Skeletal muscle cell (primary cell): ENCODE results near the gene PLCE1.

Source experiments
- DNase-seq: peaks from one replicate; pipeline ENCODE4 v3.0.0-alpha.2; 2010; ENCODE audit warnings: low read depth
- H3K4me3 ChIP-seq: 2 replicates; pipeline ENCODE4 v1.5.1; 2011; ENCODE audit warnings: low read depth, mild to moderate bottlenecking, control low read depth, low read length, moderate library complexity

Gene PLCE1

GRCh38 chr10:94013331-94013760 lies 19.6 kb downstream of the PLCE1 start:
- no peak overlapping the region for H3K4me3 ChIP-seq
- DNase-seq, result no peak

- DNase-seq, result no peak
- H3K4me3 ChIP-seq, result no peak overlapping the region
Observed at GRCh38 chr10:94014304-94014703, 20.6 kb downstream of the PLCE1 start.

GRCh38 chr10:94016727-94017714 lies 23.3 kb downstream of the PLCE1 start:
- no peak for DNase-seq
- H3K4me3 ChIP-seq, result no peak overlapping the region

DNA sequence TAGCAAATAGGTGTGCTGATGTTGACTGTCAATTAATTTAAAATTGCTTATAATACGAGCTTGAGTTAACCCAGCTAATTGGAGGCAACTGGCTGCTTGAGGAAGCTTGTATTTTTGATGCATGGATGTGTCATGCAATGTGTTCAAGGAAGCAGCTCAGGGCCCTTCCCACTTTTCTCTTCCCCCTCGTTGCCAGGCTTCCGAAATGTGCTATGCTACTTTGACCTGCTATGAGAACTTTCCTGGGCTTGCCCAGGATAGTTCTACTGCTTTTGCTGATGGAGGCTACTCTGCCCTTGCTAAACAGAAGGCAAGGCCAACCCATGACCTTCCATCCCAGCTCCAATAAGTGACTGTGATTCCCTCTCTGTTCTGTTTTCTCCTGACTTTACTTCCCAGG lies 24.4 kb downstream of the PLCE1 start:
- no peak for DNase-seq
- no peak overlapping the region for H3K4me3 ChIP-seq

GRCh38 chr10:94023906-94024305 lies 30.2 kb downstream of the PLCE1 start:
- DNase-seq, result no peak
- H3K4me3 ChIP-seq, result no peak overlapping the region

GRCh38 chr10:94024407-94024806 lies 30.7 kb downstream of the PLCE1 start:
- H3K4me3 ChIP-seq, result no peak overlapping the region
- no peak for DNase-seq

GRCh38 chr10:94025806-94026205 lies 32.1 kb downstream of the PLCE1 start:
- no peak overlapping the region for H3K4me3 ChIP-seq
- no peak for DNase-seq

DNA sequence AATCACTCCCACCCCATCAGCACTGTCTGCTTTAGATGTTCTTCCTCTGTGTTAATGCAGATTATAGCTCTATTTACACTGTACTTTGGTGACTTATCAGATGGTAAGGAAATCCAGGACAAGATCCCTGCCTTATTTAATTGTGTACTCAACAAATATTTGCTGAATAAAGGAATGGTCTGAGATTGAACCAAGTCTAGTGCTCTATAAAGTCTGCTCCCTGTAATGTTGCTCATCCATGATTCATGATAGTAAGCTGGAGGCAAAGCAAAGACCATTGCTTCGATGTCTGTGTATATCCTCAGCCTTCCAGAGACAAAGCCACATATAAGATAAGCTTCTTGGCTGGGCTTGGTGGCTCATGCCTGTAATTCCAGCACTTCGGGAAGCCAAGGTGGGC lies 33.5 kb downstream of the PLCE1 start:
- DNase-seq, result no peak
- no peak overlapping the region for H3K4me3 ChIP-seq

DNA sequence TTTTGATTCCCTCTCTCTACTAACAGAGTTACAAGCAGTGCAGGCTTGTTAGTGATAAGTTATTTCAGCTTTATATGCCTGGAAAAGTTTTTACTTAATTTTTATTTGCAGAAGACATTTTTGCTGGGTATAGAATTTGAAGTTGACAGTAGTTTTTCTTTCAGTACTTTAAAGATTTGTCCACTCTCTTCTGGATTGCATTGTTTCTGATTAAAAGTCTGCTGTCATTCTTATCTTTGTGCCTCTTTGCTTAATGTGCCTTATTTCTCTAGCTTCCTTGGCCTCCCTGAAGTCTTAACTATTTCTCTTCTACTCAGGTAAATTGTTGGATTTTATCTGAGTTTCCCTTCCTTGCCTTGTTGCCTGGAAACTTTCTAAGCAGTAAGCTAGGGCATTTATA lies 36.2 kb downstream of the PLCE1 start:
- DNase-seq, result no peak
- H3K4me3 ChIP-seq, result no peak overlapping the region

DNA sequence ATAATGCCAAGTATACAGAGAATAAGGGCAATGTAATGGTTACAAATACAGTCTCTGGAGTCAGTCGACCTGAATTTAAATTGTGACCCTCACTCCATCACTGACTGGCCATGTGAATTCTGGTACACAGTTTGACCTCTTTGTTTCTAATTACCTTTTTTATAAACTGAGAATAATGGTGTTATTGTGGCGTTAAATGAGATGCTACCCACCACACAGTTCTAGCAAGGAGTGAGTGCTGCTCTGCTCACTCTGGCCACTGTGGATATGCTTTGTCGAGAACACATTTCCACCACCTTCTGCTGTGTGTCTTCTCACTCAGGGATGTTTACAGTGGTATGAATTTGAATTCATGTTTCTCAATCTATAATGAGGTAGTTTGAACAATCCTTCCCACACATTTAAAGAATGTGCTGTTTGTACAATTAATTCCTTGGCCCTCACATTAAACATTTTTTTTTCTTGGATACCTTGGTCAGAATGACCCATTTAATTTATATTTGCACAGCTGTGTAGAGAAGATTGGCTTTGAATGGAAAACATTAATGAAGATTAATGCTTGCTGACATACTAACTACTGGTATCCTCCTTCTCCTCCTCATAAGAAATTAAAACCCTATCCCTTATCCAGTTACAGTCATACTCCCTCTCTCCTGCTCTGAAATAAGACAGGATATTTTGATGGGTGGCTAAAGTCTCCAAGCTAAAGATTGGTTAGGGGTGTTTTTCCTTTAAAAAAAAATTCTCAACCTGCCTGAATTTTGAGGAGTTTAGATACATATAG lies 42.4 kb downstream of the PLCE1 start:
- DNase-seq, result no peak
- H3K4me3 ChIP-seq, result no peak overlapping the region

- no peak for DNase-seq
- H3K4me3 ChIP-seq, result no peak overlapping the region
Observed at GRCh38 chr10:94036766-94037033, 43.0 kb downstream of the PLCE1 start.

- no peak overlapping the region for H3K4me3 ChIP-seq
- no peak for DNase-seq
Observed at GRCh38 chr10:94037286-94037685, 43.6 kb downstream of the PLCE1 start.

DNA sequence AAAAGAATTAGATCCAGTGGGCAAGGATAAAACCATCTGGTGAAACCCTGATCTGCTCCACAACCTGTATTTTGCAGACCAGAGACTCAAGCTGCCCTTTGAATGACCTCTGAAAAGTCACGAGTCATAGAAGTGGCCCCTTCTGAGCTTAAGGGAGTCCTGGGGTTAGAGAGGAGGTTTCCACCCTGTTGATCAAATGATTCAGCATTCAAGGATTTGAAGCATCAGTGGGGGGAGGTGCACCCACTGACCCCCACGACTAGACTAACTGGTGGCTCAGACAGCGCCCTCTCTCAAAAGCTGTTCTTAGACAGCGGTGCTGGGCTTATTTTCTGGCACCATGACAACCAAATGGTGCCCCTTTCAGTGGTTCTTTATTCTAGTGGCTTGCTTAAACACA lies 44.3 kb downstream of the PLCE1 start:
- no peak overlapping the region for H3K4me3 ChIP-seq
- no peak for DNase-seq

- H3K4me3 ChIP-seq, result no peak overlapping the region
- DNase-seq, result no peak
Observed at GRCh38 chr10:94041206-94041605, 47.5 kb downstream of the PLCE1 start.

DNA sequence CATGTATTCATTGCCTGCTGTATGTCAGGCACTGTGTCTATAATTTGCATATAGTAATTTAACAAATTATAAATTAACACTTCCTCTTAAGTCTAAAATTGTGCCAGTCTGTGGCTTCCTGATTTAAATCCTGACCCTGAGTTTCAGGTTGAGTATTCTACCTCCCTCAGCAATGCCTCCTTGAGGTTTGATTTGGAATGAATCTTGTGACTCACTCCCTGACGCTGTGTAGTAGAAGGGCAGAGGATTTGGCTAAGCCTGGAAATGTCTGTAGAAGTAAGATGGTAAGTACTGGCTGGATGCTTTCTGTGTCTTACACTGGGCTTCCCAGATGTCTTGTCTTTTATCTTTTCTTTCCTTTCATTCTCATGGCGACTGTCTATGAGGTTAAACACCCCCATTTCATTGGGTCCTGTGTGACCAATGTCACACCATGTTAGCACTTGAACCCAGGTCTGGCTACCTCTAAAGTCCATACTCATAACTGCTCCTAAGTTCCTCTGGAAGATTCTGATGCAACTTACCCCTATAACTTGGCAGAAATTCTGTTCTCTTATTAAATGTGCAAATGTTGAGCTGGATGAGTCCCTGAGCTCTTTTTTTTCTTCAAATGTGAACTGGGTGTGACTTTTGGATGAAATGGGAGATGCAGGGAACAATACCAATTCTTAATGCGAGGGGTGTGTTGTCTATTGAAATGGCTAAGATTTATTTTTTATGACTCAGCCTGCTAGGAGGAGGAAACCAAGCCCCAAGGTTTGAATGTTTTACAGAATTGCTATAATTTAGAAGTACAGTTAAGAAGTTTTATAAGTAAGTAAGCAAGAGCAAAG lies 48.5 kb downstream of the PLCE1 start:
- H3K4me3 ChIP-seq, result no peak overlapping the region
- DNase-seq, result peak; percentile 36

DNA sequence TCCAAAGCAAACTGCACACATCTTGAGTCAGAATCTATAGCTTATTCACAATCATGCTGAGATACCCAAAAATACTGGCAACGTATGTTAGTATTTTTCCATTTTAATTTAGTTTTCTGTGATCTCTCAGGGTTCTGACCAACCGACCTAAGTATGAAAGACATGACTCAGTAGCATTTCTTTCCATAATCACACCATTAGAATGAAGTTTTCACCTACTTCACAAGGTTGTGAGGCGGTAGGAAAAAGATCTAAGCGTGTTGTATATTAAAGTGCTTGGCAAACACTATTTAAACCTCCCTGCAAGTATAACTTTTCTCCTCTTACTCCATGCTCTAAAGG lies 49.1 kb downstream of the PLCE1 start:
- DNase-seq, result no peak

More for the DNA sequence above, 49.1 kb downstream of the PLCE1 start:
- no peak overlapping the region for H3K4me3 ChIP-seq
